Measurements from ENCODE around the gene ZNF488.

The ZNF488 gene

GRCh38 chr10:47323087-47323486 lies 61.0 kb downstream of the ZNF488 start:
- H3K4me3 Mint-ChIP-seq = no peak overlapping the region
- no peaks in the 10 kb centered on the region for H3K36me3 Mint-ChIP-seq
- CTCF ChIA-PET = interaction anchor here (0.9 to 1.9 kb wide), 4 partner anchors 10 to 298 kb away, joined by 3 to 10 read pairs (median 4); no protein-coding TSS in a partner anchor
- H3K9me3 Mint-ChIP-seq = peaks cover 6% of the 10 kb centered on the region
- no peak overlapping the region for H3K27ac Mint-ChIP-seq
- no peak for DNase-seq
- peaks cover 3% of the 10 kb centered on the region for H3K27me3 Mint-ChIP-seq
- no peaks in the 10 kb centered on the region for H3K4me1 Mint-ChIP-seq

- peaks cover 3% of the 10 kb centered on the region for H3K27me3 Mint-ChIP-seq
- no peak within 1 kb of the TSS for H3K4me3 Mint-ChIP-seq
- H3K4me1 Mint-ChIP-seq = no peaks in the 10 kb centered on the region
- no peaks in the 10 kb centered on the region for H3K36me3 Mint-ChIP-seq
- H3K9me3 Mint-ChIP-seq = peaks cover under 1% of the 10 kb centered on the region
- DNase-seq = no peak
- CTCF ChIA-PET = interaction anchor here (0.9 to 1.1 kb wide), 2 partner anchors 11 to 297 kb away, joined by 3 to 4 read pairs; no protein-coding TSS in a partner anchor
- no peak within 1 kb of the TSS for H3K27ac Mint-ChIP-seq
Measured at GRCh38 chr10:47322300-47323061, 61.6 kb downstream of the ZNF488 start, which contains the start of gene GDF2. GDF2 (plus strand) TSS chr10:47322454; CDS start chr10:47322669, 215 bp downstream.

GRCh38 chr10:47321521-47322195 lies 62.4 kb downstream of the ZNF488 start:
- CTCF ChIA-PET = interaction anchor here (0.9 to 2.2 kb wide), 2 partner anchors 9 to 297 kb away, joined by 3 to 10 read pairs; no protein-coding TSS in a partner anchor
- Mint-ChIP-seq H3K4me1 (no peaks in the 10 kb centered on the region), H3K9me3 (no peaks in the 10 kb centered on the region), H3K27me3 (peaks cover 3% of the 10 kb centered on the region), H3K27ac (no peak overlapping the region), H3K4me3 (no peak overlapping the region), H3K36me3 (no peaks in the 10 kb centered on the region)
- DNase-seq = no peak

GRCh38 chr10:47320812-47321211 lies 63.3 kb downstream of the ZNF488 start:
- Mint-ChIP-seq H3K36me3 (no peaks in the 10 kb centered on the region), H3K9me3 (no peaks in the 10 kb centered on the region), H3K4me3 (no peak overlapping the region), H3K27ac (no peak overlapping the region), H3K27me3 (peaks cover 8% of the 10 kb centered on the region), H3K4me1 (no peaks in the 10 kb centered on the region)
- no peak for DNase-seq
- CTCF ChIA-PET = interaction anchor here (0.9 to 2.2 kb wide), 2 partner anchors 8 to 296 kb away, joined by 3 to 10 read pairs; no protein-coding TSS in a partner anchor

- Mint-ChIP-seq H3K4me3 (no peak overlapping the region), H3K4me1 (no peaks in the 10 kb centered on the region), H3K36me3 (no peaks in the 10 kb centered on the region), H3K27ac (no peak overlapping the region), H3K9me3 (no peaks in the 10 kb centered on the region), H3K27me3 (peaks cover 8% of the 10 kb centered on the region)
- CTCF ChIA-PET = interaction anchor here (2.2 kb wide), 1 partner anchor 295 kb away, joined by 10 read pairs; no protein-coding TSS in a partner anchor
- DNase-seq = no peak
Measured at GRCh38 chr10:47319784-47320183, 64.3 kb downstream of the ZNF488 start.

- no peak for DNase-seq
- peaks cover 8% of the 10 kb centered on the region for H3K27me3 Mint-ChIP-seq
- no peaks in the 10 kb centered on the region for H3K4me1 Mint-ChIP-seq
- H3K4me3 Mint-ChIP-seq = no peak overlapping the region
- H3K9me3 Mint-ChIP-seq = no peaks in the 10 kb centered on the region
- H3K27ac Mint-ChIP-seq = no peak overlapping the region
- no peaks in the 10 kb centered on the region for H3K36me3 Mint-ChIP-seq
- CTCF ChIA-PET = no interaction called here
Measured at GRCh38 chr10:47318706-47319105, 65.4 kb downstream of the ZNF488 start.

- no peaks in the 10 kb centered on the region for H3K9me3 Mint-ChIP-seq
- CTCF ChIA-PET = interaction anchor here (10.2 kb wide), 1 partner anchor 269 kb away, joined by 288 read pairs; no protein-coding TSS in a partner anchor
- DNase-seq = no peak
- peaks cover under 1% of the 10 kb centered on the region for H3K4me1 Mint-ChIP-seq
- H3K36me3 Mint-ChIP-seq = no peaks in the 10 kb centered on the region
- no peak overlapping the region for H3K27ac Mint-ChIP-seq
- H3K4me3 Mint-ChIP-seq = no peak overlapping the region
- H3K27me3 Mint-ChIP-seq = peaks cover 4% of the 10 kb centered on the region
Measured at GRCh38 chr10:47317251-47317650, 66.8 kb downstream of the ZNF488 start.

GRCh38 chr10:47316131-47316530 lies 68.0 kb downstream of the ZNF488 start:
- Mint-ChIP-seq H3K4me1 (peaks cover 12% of the 10 kb centered on the region), H3K9me3 (no peaks in the 10 kb centered on the region), H3K27me3 (peaks cover 4% of the 10 kb centered on the region), H3K4me3 (no peak overlapping the region), H3K36me3 (no peaks in the 10 kb centered on the region), H3K27ac (no peak overlapping the region)
- CTCF ChIA-PET = interaction anchor here (1.2 to 10.2 kb wide), 2 partner anchors 25 to 268 kb away, joined by 4 to 288 read pairs; no protein-coding TSS in a partner anchor
- no peak for DNase-seq

Measured in activated naive CD4-positive, alpha-beta T cell treated with anti-CD3 and anti-CD28 coated beads, Interleukin-2, amount 10 ng/mL, durations not matched to agents 7 days and 5 days (primary cell).